Vagina (tissue), 2 donors: Measurements from ENCODE around the gene TP53TG3E. TPM values are rescaled to one million over a fixed set of nuclear protein-coding genes. Genes with fewer than 3 reads are reported as not detected.
"Not testable (repeated sequence)": the region's sequence is repeated elsewhere in the genome, so short reads cannot be mapped to it uniquely, and the experiment has no call there.

Source experiments
- DNase-seq, 2 donors: peaks; one replicate each; pipeline ENCODE4 v3.0.0-alpha.2; 2017; ENCODE audit errors: extremely low spot score in 2 of 2
- H3K27ac ChIP-seq: fragments of 200-600 bp; sonication (generic); one replicate; pipeline ENCODE4 v1.5.1; 2019
- H3K27me3 ChIP-seq: fragments of 200-600 bp; sonication (generic); one replicate; pipeline ENCODE4 v1.5.1; 2019
- H3K36me3 ChIP-seq, 2 donors: fragments of 200-600 bp; sonication (generic); one replicate each; pipeline ENCODE4 v1.5.1; 2017 to 2019
- H3K4me1 ChIP-seq: fragments of 200-600 bp; sonication (generic); one replicate; pipeline ENCODE4 v1.5.1; 2019
- H3K4me3 ChIP-seq, 2 donors: fragments of 200-600 bp; sonication (generic); 1 replicate in 1 of 2; 2 replicates in 1 of 2; pipeline ENCODE4 v1.5.1; 2016 to 2019
- H3K9me3 ChIP-seq: fragments of 200-600 bp; sonication (generic); one replicate; pipeline ENCODE4 v1.5.1; 2019
- intact Hi-C: fragments of 100-400 bp; cut with DNase I; formaldehyde crosslinking; loops from one replicate; pipeline ENCODE4 v1.15.1; 2023
- small RNA-seq: library from RNA; depleted of rRNA; stranded (forward); fragments of <200 nt; gene quantifications from one replicate; pipeline ENCODE3, GENCODE V24; 2016
- total RNA-seq: library from RNA; depleted of rRNA; stranded (reverse); fragments of >200 nt; gene quantifications from one replicate; pipeline ENCODE4 v1.2.3, GENCODE V29; 2016

TP53TG3E gene, protein sequence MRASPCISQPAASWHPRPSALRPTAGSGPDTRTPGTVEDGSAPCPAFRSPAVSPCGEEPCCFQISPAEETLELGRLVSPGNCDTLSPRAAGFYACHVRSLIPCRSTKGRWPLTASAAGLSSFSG
- not detected for total RNA-seq

DNA sequence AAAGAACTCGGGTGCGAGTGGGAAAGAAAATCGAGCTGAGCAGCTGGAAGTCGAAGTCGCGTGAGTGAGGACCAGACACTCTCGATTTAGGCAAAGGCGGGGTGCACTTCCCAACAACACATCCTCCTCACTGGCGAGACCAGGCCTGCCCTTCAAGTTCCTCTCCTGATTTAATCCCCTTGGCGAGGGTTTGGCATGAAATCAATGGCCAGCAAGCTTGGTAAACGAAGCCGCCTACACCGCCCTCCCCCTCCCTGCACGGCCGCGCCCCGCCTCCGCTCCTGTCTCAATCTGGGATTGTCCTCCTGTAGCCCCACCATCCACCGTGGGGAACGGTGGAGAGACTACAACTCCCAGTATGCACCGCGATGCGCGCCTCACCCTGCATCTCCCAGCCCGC is at the start of gene TP53TG3E:
TP53TG3E (plus strand) TSS at position 301 of the 400 bp plus-strand sequence; CDS start at position 369, 68 bp downstream.
- H3K36me3 ChIP-seq, H3K27me3 ChIP-seq, DNase-seq, H3K27ac ChIP-seq, H3K4me3 ChIP-seq, intact Hi-C loops, H3K9me3 ChIP-seq, H3K4me1 ChIP-seq: not testable (repeated sequence)

DNA sequence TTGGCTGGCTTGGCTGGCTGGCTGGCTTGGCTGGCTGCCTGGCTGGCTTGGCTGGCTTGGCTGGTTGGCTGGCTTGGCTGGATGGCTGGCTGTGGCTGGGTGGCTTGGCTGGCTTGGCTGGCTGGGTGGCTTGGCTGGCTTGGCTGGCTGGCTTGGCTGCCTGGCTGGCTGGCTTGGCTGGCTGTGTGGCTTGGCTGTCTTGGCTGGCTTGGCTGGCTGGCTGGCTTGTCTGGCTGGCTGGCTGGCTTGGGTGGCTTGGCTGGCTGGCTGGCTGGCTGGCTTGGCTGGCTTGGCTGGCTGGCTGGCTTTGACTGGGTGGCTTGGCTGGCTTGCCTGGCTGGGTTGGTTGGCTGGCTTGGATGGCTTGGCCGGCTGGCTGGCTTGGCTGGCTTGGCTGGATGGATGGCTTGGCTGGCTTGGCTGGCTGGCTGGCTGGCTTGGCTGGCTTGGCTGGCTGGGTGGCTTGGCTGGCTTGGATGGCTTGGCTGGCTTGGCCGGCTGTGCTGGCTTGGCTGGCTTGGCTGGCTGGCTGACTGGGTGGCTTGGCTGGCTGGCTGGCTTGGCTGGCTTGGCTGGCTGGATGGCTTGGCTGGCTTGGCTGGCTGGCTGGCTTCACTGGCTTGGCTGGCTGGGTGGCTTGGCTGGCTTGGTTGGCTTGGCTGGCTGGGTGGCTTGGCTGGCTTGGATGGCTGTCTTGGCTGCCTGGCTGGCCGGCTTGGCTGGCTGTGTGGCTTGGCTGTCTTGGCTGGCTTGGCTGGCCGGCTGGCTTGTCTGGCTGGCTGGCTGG is 32.3 kb downstream of the TP53TG3E start:
- H3K36me3 ChIP-seq, DNase-seq, H3K4me1 ChIP-seq, H3K9me3 ChIP-seq, intact Hi-C loops, H3K27ac ChIP-seq, H3K4me3 ChIP-seq, H3K27me3 ChIP-seq: not testable (repeated sequence)

DNA sequence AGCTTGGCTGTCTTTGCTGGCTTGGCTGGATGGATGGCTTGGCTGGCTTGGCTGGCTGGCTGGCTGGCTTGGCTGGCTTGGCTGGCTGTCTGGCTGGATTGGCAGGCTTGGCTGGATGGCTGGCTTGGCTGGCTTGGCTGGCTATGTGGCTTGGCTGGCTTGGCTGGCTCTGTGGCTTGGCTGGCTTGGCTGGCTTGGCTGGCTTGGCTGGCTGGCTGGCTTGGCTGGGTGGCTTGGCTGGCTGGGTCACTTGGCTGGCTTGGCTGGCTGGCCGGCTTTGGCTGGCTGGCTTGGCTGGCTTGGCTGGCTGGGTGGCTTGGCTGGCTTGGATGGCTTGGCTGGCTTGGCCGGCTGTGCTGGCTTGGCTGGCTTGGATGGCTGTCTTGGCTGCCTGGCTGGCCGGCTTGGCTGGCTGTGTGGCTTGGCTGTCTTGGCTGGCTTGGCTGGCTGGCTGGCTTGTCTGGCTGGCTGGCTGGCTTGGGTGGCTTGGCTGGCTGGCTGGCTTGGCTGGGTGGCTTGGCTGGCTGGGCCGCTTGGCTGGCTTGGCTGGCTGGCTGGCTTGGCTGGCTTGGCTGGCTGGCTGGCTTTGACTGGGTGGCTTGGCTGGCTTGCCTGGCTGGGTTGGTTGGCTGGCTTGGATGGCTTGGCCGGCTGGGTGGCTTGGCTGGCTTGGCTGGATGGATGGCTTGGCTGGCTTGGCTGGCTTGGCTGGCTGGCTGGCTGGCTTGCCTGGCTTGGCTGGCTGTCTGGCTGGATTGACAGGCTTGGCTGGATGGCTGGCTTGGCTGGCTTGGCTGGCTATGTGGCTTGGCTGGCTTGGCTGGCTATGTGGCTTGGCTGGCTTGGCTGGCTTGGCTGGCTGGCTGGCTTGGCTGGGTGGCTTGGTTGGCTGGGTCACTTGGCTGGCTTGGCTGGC is 33.8 kb downstream of the TP53TG3E start:
- H3K27me3 ChIP-seq, DNase-seq, H3K9me3 ChIP-seq, H3K27ac ChIP-seq, intact Hi-C loops, H3K4me1 ChIP-seq, H3K36me3 ChIP-seq, H3K4me3 ChIP-seq: not testable (repeated sequence)

DNA sequence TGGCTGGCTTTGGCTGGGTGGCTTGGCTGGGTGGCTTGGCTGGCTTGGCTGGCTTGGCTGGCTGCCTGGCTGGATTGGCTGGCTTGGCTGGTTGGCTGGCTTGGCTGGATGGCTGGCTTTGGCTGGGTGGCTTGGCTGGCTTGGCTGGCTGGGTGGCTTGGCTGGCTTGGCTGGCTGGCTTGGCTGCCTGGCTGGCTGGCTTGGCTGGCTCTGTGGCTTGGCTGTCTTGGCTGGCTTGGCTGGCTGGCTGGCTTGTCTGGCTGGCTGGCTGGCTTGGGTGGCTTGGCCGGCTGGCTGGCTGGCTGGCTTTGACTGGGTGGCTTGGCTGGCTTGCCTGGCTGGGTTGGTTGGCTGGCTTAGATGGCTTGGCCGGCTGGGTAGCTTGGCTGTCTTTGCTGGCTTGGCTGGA is 34.4 kb downstream of the TP53TG3E start:
- DNase-seq, H3K4me3 ChIP-seq, H3K27me3 ChIP-seq, H3K9me3 ChIP-seq, intact Hi-C loops, H3K36me3 ChIP-seq, H3K27ac ChIP-seq, H3K4me1 ChIP-seq: not testable (repeated sequence)

DNA sequence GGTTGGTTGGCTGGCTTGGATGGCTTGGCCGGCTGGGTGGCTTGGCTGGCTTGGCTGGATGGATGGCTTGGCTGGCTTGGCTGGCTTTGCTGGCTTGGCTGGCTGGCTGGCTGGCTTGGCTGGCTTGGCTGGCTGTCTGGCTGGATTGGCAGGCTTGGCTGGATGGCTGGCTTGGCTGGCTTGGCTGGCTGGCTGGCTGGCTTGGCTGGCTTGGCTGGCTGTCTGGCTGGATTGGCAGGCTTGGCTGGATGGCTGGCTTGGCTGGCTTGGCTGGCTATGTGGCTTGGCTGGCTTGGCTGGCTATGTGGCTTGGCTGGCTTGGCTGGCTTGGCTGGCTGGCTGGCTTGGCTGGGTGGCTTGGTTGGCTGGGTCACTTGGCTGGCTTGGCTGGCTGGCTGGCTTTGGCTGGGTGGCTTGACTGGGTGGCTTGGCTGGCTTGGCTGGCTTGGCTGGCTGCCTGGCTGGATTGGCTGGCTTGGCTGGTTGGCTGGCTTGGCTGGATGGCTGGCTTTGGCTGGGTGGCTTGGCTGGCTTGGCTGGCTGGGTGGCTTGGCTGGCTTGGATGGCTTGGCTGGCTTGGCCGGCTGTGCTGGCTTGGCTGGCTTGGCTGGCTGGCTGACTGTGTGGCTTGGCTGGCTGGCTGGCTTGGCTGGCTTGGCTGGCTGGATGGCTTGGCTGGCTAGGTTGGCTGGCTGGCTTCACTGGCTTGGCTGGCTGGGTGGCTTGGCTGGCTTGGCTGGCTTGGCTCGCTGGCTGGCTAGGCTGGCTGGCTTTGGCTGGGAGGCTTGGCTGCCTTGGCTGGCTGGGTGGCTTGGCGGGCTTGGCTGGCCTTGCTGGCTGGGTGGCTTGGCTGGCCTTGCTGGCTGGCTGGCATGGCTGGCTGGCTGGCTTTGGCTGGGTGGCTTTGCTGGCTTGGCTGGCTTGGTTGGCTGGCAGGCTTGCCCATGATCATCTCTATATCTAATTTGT is 35.3 kb downstream of the TP53TG3E start:
- H3K9me3 ChIP-seq, H3K27me3 ChIP-seq, H3K4me3 ChIP-seq, H3K36me3 ChIP-seq, intact Hi-C loops, H3K27ac ChIP-seq, H3K4me1 ChIP-seq, DNase-seq: not testable (repeated sequence)

Small RNA genes within 50 kb of the gene (small RNA-seq; reads per million reads assigned to genes)
- not detected for gene AC141257.3

Other genes with a start within 250 kb of the TP53TG3E start
- gene TP53TG3C, start 110.1 kb upstream of the TP53TG3E start, total RNA-seq: not detected
- not detected for gene TP53TG3B, start 56.5 kb downstream of the TP53TG3E start, total RNA-seq
- not detected for gene TP53TG3F, start 155.3 kb downstream of the TP53TG3E start, total RNA-seq